Activated effector memory CD4-positive, alpha-beta T cell treated with anti-CD3 and anti-CD28 coated beads, Interleukin-2, amount 50 U/mL, for 16 hours (primary cell): ENCODE measurements around the gene ZNF423.
"Not testable (repeated sequence)": the region's sequence is repeated elsewhere in the genome, so short reads cannot be mapped to it uniquely, and the experiment has no call there.

ENCODE experiments used
- DNase-seq: peaks from one replicate; pipeline ENCODE4 v3.0.0-alpha.2; 2020

Gene ZNF423

DNA sequence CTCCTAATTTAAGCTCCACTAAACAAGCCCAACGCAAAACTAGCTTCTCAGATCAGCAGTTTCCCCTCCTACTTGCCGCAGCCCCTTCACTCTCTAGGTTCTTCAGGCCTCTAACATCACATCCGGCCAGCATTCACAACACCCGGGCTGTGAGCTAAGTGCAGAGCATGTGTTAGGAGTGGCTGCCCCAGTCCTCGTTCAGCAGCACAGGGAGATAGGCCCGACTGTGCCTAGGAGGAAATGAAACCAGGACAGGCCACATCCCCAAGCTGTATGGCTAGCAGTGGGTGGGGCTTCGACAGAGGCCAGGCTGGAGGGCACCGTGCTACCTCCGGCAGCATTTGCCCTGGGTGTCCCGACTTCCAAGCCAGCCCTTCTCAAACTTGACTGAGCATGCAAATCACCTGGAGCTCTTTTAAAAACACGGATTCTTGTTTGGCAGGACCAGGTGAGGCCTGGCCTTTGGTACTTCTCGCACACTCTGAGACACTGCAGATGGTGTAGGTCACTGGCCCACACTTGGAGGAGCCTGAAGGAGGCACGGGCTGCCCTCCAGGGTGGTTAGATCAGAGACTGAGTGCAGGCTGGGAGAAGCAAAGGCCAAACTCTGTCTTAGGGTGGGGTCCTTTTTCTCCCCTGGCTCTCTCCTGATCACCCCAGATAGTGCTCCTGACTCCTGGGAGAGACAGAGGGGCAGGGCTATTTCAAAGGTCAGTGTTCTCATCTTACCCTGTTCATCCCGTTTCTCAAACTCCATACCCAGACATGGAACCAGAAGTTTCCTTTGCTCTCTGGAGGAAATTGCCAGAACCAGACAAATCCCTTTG lies 280.4 kb downstream of the ZNF423 start:
- no peak for DNase-seq

DNA sequence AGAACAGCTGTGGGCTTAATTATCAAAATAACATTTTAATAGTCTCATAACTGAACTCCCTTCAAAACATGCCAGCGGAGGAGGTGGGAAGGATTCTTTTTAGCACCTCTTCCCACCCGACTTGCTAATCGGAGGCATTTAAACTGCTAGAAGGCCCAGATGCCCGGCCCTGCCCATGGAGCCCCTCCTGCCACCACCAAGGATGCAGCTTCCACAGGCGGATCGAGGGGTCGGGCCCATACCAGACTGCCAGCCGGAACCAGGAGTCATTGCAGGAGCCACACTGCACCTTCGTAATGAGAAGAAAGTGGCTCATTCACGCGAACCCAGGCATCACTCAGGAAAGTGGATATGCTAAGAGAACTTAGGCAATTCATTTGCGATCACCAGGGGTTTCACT lies 281.1 kb downstream of the ZNF423 start:
- no peak for DNase-seq

DNA sequence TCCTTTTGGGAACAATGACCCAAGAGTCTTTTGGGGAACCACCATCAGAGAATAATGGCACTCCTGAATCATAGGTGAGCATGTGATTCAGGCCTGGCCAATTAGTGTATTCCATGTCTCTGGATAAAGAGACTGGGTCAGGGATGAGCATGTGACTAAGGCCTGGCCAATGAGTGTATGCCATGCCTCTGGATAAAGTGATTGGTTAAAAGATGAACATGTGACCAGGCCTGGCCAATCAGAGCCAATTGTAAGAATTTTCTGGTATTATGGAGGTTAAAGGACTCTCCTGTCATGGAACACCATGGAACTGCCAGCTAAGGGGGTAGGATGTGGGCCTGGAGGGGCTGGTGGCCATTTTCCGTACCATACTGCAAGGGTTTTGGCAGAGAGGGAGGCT lies 288.0 kb downstream of the ZNF423 start:
- DNase-seq, result no peak

DNA sequence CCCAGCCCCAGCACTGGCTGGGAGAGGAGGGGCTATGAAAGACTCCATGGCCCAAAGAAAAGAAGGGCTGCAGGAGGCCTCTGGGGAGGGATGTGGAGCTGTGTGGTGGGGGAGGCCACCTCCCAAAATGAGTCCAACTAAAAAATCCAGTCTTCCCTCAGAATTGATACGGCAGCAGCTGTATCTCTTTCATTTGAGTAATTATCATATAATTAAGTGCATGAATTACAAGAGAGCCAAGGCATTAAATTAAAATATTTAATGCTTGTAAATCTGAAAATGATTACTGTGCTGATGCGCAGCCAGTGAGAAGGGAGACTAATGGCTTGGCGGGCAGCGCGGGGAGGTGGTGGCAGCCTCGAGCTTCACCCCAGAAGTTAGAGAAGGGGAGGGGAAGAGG lies 289.5 kb downstream of the ZNF423 start:
- DNase-seq, result no peak

DNA sequence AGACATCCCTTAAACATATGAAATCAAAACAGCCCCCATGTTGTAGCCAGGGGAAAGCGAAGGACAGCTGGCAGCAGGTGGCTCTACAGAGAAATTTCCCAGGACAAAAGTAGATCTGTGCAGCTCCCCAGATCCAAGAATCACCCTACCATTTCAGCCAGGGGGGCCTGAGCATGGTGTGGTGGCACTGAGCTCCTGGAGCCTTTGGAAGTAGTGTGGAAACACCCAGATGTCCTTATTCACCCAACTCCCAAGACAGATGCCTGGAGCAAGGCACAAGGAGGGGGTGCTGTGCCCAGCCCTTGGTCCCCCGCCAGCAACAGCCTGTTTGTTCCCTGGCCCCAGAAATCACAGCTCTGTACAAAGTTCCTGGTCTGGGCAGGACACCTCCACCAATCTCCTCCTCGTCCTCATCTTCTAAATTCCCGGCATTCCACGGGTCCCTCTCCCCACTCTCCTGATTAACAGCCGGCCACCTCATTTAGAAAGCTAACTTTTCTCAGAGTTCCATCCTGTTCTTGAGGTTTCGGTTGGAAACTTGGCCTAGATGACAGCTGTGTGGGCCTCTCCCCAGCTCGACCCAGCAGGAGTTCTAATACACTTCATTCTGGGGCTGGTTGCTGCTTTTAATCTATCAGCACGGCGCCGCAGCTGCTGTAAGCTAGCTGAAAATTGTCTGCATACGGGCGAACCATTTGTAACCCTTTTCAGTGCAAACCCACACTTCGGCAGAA lies 291.2 kb downstream of the ZNF423 start:
- DNase-seq, result no peak

DNA sequence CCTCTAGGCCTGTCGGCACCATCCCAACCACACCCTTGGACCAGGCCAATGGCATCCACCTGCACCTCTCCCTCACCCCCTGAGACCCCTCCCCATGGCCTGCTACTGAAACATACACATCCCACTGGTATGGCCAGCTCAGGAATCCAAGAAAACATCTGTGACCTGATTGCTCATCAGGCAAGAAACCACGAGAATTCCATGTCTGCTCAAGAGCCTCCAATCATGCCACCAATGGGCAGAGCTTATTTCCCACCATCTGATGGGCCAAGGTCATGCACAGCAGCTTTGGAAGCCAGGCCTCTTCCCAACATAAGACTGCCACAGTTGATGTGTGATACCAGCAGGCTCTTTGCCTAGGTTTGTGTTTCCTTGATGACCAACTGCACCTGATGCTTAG lies 292.2 kb downstream of the ZNF423 start:
- DNase-seq, result no peak

DNA sequence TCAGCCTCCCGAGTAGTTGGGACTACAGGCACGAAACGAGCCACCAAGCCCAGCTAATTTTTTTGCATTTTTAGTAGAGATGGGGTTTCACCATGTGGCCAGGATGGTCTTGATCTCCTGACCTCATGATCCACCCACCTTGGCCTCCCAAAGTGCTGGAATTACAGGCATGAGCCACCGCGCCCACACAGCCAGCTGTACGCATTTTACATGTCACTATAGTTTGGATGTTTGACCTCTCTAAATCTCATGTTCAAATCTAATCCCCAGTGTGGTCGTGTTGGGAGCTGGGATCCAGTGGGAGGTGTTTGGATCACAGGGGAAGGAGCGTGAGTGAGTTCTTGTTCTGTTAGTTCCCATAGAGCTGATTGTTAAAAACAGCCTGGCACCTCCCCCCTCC lies 293.0 kb downstream of the ZNF423 start:
- DNase-seq, result not testable (repeated sequence)

DNA sequence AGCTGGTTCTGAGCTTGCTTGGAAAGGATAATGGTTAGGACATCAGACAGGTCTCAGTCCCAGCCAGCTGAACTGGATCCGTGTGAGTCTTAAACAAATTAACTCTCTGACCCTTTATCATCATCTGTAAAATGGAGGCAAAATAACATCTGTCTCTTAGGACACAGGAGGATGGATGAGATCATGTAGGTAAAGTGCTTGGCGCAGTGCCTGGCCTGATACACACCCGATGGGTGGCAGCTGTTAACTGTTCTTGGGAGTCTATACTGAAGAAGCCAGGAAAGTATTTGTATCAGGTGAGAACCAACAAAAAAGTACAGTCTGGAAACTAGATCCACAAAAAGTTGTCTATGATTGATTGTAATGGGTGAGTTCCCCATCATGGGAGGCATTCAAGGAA lies 293.7 kb downstream of the ZNF423 start:
- DNase-seq, result no peak

DNA sequence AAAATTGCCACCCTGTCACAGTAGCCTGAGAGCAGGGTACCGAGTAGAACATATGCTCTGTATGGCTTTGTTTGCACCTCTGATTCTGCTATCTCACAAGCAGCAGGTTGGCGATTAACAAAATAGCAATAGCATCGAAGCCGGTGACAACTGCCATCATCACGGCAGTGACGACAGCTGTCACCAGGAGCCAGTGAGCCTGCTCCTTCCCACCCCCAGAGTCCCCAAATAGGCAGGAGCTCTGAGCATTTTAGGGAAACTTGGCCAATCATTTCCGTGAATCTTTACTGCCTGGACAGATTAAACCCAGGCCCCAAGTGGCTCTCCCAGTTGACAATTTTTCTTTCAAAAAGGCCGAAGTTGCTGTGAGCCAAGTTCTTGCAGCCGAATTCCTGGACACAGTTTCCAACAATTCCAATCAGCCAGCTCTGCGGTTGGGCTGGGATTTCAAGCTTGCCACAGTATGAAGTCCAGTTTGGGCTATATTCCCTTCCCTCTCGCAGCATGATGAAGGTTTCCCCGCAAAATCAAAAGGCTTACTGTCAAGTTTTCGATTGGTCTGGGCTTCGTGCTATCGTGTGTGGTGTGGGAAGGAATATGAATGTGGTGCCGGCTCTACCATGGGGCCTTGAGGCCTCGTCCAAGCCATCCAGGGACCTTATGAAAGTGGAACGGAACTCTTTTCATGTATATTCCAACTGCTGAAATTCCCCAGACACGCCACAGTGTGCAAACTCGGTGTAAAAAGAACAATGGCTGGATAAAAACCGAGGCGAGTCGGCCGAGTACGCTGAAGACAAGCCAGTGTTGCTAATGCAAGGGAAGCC lies 295.7 kb downstream of the ZNF423 start:
- no peak for DNase-seq

DNA sequence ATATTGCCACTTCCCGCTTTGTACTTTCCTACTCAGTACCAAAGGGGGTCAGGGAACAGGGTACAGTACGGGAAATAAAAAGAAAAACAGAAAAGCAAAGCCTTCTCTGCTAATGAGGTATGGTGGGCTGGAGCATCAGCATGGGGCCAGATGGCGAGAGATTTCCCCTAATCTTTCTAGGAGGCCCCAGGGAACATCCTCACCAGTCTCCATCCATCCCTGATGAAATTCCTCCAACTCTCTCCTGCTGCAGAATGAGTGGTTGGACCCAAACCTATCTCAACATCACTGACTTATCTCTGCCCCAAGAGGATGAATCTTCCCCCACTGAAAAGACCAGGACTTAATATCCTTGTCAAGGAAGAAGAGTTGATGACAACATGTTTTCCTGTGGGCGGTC lies 296.7 kb downstream of the ZNF423 start:
- DNase-seq, result no peak

DNA sequence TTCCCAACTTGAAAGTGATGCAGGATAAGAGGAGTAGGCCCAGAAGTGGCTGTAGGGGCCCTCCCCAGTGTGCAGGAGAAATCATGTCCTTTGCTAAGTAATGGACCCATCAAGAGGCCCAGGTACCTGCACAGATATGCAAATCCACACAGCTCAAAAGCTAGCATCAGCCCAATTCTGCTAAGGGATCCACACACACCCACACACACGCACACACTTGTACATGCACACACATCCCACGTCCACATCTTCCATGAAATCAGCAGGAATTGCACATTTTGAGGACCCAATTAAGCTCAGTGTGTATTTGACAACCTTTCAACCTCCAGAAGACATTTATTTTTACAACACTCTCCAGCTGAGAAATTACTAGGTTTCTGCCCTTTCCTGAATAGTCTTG lies 297.5 kb downstream of the ZNF423 start:
- DNase-seq, result no peak

DNA sequence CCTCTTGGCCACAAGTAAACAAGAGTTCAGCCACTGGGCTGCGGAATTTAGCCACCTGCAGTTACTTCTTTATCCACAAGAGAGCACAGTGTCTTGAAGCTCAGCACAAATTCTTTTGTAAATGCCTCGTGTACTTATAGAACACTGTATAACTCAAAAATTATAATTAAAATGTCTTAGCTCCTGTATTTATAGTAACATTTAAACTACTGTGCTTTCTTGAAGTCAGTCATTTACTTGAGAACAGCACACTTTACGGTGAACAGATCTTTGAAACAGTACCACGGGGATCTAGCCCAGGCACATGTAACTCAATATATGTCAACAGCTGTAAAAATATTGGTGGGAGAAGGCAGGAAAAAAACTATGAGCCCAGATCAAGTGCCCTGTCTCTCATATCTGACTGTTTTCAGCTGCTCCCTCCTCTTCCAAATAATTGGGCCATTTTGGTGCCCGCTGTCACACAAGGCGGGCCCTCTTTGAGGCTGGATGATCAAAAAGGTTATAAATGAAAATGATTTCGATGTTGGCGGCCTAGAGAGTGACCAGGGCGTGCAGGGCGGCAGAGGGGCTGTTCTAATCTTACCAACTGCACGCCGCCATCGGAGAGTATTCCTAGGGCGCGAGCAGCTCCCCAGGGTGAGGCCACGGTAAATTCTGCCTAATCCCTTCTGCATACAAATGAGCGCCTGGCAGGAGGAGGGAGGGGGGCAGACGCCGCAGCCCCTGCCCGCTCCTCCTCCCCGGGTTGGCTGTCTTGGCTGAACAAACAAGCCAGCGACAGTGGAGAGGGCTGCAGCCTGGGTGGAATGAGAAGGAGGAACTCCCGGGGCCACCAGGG lies 299.1 kb downstream of the ZNF423 start:
- no peak for DNase-seq

DNA sequence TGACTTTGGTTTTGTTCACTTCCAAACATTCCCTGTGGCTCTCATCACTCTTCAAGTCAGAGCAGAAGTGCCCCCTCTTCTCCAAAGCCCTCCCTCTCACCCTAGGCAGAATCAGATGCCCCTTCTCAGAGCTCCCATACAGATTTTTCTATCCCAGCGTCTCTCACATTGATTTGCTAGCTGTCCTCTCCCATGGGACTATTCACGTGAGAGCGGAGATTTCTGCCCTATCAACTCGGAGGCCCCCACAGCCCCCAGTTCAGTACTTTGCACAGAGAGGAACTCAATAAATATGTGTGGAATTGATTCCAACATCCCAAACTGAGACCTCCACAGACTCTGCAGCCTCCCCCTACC lies 299.7 kb downstream of the ZNF423 start:
- DNase-seq, result no peak

DNA sequence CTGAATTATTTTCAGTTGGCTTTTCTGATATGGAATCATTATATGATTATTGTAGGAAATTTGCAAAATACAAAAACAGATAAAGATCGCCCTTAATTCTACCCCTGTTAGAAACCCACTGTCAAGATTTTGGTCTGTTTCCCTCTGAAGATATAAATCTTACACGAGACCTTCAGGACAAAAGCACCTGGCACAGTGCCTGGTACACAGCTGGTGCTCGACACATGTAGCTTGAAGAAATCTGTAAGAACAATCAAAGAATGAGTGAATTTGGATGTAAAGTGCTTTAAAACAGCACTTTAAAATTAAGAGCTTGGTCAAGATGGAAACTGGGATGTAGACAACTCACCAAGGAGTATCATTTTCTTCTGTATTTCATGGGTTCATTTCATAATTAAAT lies 301.2 kb downstream of the ZNF423 start:
- DNase-seq, result no peak

DNA sequence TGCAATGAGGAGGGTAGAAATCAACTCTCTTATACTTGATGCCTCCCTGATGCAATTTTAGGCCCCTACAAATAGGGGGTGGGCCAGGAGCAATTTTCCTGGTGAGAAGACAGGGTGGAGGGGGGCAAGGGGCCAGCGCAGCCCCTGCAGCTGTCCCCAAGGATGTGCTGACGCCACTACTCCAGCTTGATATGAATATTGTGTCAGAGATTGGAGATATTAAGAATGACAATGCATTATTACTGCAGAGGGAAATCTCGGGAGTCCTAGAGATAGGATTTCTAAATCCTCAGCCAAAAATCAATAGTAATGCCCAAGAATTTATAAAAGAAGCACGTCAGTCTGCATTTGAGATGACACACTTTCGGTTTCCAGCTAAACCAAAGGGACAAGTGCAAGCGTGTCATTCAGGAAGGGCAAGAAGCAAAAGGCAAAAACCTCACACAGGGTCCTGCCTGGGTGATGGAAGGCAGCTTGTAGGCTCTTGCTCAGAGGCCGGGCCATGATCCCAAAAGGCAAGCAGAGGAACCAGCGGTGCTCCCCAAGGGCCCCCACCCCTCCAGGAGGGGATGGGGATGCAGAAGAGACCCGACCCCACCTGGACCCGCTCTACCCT lies 303.5 kb downstream of the ZNF423 start:
- DNase-seq, result no peak

DNA sequence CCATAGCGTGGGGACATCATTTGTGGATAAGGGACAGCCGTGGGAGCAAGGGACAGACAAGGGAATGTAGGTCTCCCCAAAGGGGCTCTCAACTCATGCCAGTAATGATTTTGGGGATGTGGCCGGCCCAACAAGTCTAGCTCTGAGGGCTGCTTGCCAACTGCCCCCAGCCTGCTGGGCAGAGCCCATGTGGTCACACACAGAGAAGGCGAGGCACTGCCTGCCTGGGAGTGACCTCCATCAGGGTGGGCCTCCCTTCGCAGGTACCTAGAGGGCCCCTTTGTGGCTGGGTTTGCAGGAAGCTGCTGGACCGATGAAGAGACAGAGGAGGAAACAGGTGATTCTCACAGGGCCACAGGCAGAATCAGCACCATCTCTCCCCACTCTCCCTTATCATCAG lies 305.2 kb downstream of the ZNF423 start:
- DNase-seq, result no peak

DNA sequence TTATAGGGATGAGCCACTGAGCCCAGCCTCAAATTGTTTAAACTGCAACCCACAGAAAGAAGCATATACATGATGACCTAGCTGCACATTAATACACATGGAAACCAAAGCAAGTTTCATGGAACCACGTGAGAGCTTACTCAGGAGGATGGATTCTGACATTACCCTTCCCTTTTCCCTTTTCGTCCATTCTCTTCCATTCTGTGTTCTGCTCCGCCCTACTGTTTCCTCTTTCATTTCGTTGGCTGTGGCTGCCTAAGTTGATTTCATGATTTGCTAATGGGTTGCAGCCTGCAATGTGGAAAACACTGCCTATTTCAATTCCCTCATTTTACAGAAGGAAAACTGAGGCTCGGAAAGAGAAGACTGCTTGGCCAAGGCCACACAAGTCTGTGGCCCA lies 305.8 kb downstream of the ZNF423 start:
- DNase-seq, result no peak

DNA sequence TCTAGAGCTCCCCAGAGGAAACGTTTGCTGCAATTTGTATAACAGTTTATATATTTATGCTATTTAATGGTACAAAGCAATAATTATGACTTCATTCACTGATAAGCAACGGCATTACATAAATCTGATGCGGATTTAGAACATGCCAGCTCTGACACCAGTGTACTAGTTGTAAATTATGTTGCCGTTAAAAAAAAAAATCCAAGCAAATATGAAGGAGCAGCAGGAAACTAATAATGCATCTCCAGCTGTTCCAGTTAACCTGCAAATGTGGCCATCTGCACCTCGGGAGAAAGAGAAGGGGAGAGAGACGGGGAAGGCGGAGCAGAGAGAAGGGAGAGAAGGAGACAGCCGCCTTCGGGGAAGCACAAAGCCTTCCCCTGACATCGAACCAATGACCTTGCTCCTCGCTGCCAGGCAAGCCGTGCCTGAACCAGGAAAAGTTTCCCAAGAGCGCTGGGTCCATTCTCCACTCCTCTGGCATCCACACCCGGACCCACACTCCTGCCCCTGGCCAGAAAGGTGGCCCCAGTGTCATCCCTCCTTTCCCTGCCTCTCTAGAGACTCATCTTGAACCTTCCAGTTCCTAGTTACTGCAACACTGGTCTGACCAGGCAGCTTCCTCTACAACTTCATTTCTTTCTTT lies 307.5 kb downstream of the ZNF423 start:
- DNase-seq, result no peak

DNA sequence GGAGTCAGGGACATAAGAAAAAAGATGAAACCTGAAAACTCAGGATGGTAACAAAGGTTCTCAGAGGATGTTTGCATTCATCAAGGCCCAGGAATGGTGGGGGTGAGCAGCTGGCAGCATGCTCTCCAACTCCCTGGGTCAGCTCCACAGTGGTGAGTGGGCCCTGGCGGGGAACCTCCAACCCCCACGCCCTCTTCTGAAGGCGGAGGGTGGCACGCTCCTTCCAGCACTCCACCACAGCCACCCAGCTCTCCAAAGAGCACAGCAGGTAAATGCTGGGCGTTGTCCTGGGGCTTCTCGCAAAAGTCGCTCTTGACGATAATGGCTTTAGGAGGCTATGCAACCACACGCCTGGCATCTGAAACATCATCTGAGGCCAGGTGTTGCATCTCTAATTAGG lies 308.5 kb downstream of the ZNF423 start:
- DNase-seq, result no peak

DNA sequence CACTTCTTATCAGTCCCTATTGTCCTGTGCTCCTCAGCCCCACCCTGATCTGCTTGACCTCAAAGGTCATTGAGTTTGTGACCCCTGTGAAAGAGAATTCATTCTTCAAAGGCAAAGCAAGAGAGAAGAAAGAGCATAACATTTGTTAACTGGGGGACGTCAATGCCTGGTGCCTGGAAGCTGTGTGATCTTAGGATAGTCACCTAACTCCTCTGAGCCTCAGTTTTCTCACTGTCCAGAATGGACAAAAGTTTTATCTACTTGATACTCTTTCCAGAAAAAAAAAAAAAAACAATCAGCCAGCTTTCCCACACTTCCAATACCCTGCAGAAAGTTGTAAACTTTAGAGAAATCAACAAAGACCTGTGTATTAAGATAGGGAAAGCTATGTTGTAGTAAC lies 309.2 kb downstream of the ZNF423 start:
- no peak for DNase-seq

DNA sequence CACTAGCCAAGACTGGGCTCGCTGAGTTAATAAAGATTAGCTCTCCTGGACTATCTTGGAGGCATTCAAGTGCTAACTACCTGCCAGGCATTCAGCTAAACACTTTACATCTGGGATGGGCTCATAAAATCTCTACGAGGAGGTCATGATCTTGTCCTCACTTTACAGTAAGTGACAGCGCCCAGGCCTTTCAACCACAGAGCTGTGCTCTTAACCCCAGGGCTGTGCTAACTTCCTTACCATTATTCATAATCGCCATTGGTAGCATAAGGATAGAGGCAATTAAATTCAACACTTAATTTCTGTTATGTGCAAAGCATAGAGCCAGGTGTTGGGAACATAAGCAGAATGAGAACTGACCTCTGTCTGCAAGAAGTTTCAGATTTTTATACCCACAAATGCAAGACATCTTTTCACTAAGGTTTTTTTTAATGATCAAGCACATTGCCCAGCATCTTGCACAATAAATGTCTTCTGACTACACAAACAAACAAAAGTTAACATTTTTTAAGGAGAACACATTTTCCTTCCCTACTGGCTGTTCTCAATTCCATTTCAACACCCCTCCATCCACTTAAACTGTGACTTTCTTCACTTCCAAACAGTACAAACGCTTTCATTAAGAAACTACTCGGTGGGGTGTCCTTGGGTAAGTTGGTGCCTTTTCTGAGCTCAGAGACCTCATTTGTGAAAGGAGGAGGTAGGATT lies 310.0 kb downstream of the ZNF423 start:
- no peak for DNase-seq
